NCI-H69 (cell line): Measurements from ENCODE around the gene UCHL3.

Experiments used
- DNase-seq: peaks from one replicate; lab custom pipeline; 2025; lab: John Stamatoyannopoulos, UW

The UCHL3 gene

GRCh38 chr13:75633285-75633684, 83.7 kb downstream of the UCHL3 start:
- DNase-seq: no peak

DNA sequence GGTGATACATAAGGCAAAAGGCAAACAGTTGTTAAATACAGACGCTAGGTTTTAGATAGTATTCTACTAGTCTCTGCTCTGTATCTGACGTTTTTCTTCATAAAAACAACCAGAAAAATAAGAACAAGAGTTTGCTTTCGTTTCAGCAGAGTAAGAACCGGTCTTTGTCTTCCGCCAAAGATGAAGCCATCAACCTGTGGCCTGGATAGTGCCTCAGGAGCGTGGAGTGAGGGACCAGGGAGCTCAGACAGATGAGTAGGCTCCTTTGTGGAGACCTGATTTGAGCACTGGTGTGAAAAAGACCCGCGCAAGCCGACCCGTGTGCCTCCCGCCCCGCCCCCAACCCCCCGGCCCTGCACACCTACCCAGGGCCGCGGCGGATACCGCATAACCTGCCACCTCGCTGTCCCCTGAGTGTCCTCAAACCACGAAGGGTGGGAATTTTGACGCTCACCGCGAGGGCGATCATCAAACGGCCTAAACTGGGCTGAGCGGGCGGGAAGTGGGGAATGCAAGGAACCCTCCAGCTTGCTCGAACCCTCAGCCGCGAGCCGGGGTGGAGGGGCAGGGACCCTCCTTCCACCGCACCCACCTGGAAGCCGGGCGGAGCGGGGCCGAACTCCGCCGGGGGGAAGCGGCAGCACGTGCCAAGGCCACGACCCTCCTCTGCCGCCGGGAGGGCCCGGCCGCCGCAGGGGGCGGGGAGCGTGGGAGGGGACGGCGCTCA, 85.7 kb downstream of the UCHL3 start:
- peak; percentile 4 for DNase-seq

- DNase-seq: peak; percentile 70
Measured at GRCh38 chr13:75635828-75636435, 86.3 kb downstream of the UCHL3 start, which contains the start of gene LMO7. TSS of gene LMO7 (plus strand) at chr13:75636330. CDS start at chr13:75636658, 328 bp downstream.

DNA sequence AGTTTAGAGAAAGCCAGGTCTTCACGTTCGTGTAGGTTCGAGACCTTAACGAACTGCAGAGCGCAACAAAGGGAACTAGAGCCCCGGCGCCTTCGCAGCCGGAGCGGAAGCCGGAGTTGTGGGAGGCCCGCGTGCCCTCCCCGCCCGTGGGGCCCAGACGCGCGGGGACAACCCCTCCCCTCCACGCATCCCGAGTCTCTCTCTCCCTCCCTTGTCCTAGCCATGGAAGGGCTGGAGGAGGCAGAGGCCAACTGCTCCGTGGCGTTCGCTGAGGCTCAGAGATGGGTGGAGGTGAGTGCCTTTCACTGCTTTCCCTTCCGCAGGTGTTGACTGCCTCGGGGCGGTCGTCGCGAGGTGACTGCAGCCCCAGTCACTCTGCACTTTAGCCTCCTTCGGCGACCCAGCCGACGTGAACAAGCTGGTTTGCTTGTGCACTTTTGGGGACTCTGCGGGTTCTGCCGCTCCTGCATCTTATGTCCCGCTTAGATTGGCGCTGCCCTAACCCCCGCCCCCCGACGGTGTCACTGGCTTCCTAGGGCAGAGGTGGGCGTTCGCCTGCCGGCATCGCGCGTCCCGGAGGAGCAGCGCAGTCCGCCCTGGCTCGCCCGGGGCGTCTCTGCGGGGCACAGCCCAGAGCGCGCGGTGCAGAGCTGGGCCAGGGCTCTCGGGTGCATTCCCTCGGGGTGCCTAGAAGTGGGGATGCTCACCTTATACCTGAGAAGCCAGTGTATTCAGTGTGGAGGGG, 87.0 kb downstream of the UCHL3 start:
- peak; percentile 69 for DNase-seq

DNA sequence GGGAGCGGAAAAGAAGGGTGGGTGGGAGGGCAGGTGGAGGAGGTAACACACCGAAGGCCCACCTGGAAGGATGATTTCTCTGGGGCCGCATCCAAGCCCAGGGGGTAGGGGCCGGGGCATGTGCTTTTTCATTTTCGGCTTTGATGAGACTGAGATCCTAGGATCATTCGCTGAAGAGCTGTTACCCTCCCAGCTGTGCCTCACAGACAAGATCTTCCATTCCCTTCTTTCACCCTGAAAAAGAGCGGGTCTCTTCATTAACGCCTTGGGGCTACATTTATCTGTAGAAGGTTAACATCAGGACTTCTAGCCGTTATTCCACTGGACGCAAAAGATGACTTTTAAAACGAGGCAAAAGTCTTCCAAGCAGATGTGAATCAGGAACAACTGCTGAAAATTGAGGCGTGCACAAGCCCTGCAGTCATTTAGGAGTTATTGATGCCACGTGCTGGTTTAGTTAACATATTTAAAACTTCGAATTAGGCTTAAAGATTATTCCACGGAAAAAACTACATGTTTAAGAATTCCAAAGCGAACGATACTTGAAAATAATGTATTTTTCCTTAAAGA, 87.7 kb downstream of the UCHL3 start:
- DNase-seq: peak; percentile 27

GRCh38 chr13:75639454-75639853, 89.9 kb downstream of the UCHL3 start:
- no peak for DNase-seq

DNA sequence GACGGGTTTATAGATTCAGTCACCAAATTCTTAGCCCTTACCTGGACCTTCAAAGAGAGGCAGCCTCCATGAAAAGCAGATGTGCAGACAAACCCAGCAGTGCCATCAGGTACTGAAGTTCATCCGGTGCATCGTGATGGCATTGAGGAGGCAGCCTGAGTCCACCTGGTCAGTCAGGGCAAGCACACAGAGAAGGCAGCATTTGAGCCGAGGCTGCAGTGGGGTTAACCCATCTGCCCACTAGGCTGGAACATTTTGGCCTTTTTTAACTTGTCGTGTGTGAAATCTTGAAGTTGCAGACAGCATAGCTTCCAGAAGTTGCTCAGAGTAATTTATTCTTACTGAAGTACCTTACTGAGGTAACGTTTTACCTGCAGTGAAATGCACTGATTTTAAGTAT, 91.4 kb downstream of the UCHL3 start:
- DNase-seq: no peak

- no peak for DNase-seq
Measured at GRCh38 chr13:75643182-75643581, 93.6 kb downstream of the UCHL3 start.

GRCh38 chr13:75643693-75644092, 94.1 kb downstream of the UCHL3 start:
- DNase-seq: no peak

- no peak for DNase-seq
Measured at GRCh38 chr13:75645141-75645540, 95.5 kb downstream of the UCHL3 start.

- DNase-seq: no peak
Measured at GRCh38 chr13:75647126-75647784, 97.7 kb downstream of the UCHL3 start.

DNA sequence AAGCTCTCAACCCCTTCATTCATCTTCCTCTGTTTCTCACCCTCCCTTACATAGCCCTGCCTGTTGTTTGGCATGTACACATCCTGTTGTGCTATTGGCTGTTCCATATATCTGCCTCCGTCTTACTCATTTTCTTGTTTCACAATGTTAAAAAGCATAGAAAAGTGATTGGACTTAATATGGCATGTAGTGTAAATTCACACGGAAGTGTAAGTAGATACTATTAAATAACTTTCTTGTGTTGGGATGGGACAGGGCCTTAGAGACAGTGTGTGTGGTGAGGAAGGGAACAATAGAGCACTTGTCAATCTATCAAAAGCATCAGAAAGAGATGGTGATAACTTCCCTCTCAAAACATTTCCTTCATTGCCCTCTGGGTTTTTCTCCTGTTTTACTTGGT, 98.9 kb downstream of the UCHL3 start:
- DNase-seq: no peak

DNA sequence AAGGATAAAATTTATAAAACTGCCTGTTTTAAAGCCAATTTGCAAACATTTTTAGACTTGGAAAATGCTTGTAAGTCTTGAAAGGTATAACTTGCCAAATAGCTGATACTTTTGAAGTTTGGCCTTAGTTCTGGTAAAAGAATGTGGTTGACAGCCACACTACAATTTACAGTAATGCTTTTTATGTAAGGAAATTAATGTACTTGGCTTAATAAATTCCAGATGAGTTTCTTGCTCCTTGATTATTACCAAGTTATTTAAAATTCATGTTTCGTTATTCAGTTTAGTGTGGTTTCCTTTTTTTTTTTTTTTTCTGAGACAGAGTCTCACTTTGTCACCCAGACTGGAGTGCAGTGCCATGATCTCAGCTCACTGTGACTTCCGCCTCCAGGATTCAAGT, 101.4 kb downstream of the UCHL3 start:
- DNase-seq: no peak

GRCh38 chr13:75652726-75653125, 103.1 kb downstream of the UCHL3 start:
- DNase-seq: no peak
